ENCODE data around the gene CLSTN1.

CLSTN1 gene

DNA sequence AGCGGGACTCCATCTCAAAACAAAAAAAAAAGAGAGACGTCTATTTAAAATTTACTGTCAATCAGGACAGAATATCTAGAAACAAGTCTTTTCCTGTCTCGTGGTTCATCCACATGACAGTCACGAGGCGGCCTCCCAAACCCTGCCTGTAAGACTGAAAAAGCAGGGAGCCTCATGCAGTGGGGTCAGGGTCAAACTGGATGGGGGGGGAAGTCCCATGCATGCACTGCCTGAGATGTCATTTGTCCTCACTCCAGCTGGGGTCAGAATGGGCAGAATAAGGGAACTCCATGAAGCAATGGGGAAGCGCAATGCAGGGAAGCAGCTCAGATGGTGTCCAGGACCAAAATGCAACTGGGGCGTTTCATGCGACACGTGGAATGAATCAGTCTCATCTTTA, 86.7 kb downstream of the CLSTN1 start:
- H3K36me3 Mint-ChIP-seq, result peaks cover 13% of the 10 kb centered on the region
- H3K4me1 Mint-ChIP-seq, result peaks cover 15% of the 10 kb centered on the region
- no peak for DNase-seq (ENCODE audit: low spot score in 2 of 2)
- ATAC-seq (ENCODE audit: low read depth), result no peak
- H3K9me3 Mint-ChIP-seq, result no peaks in the 10 kb centered on the region
- no peak overlapping the region for H3K4me3 Mint-ChIP-seq
- no peak overlapping the region for H3K27ac Mint-ChIP-seq
- no peaks in the 10 kb centered on the region for H3K27me3 Mint-ChIP-seq

DNA sequence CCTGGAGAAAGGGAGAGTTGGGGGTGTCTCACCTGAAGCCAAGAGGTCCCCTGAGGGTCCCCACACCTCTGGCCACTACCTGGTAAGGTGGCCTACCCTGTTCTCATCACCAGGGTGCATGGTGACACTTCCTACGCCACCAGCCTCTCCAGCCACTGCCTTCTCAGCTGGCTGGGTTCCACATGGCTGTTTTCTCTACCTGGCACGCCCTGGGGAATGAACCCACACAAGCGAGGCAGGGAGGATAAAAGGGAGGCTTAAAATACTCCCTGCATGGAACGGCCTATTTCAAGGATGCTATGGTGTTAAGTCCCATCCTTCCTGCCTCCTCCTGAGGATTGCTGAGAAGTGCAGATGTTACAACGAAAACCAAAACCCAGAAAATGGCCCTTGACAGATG, 87.5 kb downstream of the CLSTN1 start:
- no peak overlapping the region for H3K27ac Mint-ChIP-seq
- DNase-seq (ENCODE audit: low spot score in 2 of 2) (no peak), ATAC-seq (ENCODE audit: low read depth) (no peak)
- H3K4me3 Mint-ChIP-seq, result no peak overlapping the region
- H3K27me3 Mint-ChIP-seq, result no peaks in the 10 kb centered on the region
- peaks cover 21% of the 10 kb centered on the region for H3K4me1 Mint-ChIP-seq
- H3K9me3 Mint-ChIP-seq, result no peaks in the 10 kb centered on the region
- peaks cover 18% of the 10 kb centered on the region for H3K36me3 Mint-ChIP-seq

DNA sequence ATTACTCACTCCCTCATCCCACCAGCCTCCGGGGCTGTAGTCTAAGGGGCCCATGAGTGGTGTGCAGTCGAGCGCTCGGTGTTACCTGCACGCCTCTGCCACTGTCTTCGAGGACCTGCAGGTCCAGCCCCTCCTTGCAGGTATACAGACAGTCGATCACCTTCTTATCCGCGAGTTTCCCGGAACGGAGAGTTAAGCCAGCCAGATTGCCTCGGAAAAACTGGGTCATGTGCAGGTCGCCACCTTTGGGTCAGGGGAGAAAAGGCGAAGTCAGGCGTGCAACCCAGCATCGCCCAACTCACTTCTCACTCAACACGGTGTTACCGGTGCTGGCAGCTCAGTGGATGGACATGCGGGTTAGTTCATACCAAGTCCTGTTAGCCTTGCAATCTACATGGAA, 88.0 kb downstream of the CLSTN1 start:
- ATAC-seq (ENCODE audit: low read depth), result no peak
- Mint-ChIP-seq H3K9me3 (no peaks in the 10 kb centered on the region), H3K27me3 (no peaks in the 10 kb centered on the region), H3K4me3 (no peak overlapping the region), H3K36me3 (peaks cover 21% of the 10 kb centered on the region), H3K27ac (no peak overlapping the region), H3K4me1 (peaks cover 25% of the 10 kb centered on the region)
- DNase-seq (ENCODE audit: low spot score in 2 of 2), result no peak

DNA sequence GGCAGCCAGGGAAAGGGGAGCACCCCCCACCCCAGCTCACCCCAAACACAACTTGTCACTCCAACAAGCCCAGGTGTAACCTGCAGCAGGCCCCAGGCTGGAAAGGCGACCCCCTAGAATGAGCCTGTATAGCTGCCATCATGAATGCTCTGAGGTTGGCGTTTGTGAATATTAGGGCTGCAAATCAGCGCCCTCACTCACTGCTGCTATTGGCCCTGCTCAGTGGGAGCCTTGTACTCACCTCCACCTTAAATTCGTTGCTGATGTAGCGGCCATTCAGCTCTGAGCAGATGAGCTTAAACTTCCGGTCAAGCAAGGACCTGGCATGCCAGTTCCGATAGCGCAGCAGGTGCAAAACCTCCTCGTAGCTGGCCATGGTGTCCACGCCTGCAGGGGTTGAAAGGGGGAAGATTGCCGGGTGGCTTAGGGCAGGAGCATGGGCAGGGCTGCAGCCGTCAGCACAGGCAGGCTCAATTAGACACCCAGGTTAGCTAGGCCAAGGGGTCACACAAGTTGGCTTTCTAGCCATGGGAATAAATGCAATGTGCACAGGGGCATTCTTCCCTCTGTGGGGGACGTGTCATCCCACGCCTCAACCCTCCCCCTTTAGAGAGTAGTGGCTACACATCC, 90.5 kb downstream of the CLSTN1 start:
- ATAC-seq (ENCODE audit: low read depth) (no peak), DNase-seq (ENCODE audit: low spot score in 2 of 2) (no peak)
- peaks cover 27% of the 10 kb centered on the region for H3K36me3 Mint-ChIP-seq
- peak overlapping the region; percentile 87 for H3K27ac Mint-ChIP-seq
- no peaks in the 10 kb centered on the region for H3K9me3 Mint-ChIP-seq
- H3K4me3 Mint-ChIP-seq, result peak overlapping the region; percentile 46
- H3K4me1 Mint-ChIP-seq, result peaks cover 34% of the 10 kb centered on the region
- no peaks in the 10 kb centered on the region for H3K27me3 Mint-ChIP-seq

DNA sequence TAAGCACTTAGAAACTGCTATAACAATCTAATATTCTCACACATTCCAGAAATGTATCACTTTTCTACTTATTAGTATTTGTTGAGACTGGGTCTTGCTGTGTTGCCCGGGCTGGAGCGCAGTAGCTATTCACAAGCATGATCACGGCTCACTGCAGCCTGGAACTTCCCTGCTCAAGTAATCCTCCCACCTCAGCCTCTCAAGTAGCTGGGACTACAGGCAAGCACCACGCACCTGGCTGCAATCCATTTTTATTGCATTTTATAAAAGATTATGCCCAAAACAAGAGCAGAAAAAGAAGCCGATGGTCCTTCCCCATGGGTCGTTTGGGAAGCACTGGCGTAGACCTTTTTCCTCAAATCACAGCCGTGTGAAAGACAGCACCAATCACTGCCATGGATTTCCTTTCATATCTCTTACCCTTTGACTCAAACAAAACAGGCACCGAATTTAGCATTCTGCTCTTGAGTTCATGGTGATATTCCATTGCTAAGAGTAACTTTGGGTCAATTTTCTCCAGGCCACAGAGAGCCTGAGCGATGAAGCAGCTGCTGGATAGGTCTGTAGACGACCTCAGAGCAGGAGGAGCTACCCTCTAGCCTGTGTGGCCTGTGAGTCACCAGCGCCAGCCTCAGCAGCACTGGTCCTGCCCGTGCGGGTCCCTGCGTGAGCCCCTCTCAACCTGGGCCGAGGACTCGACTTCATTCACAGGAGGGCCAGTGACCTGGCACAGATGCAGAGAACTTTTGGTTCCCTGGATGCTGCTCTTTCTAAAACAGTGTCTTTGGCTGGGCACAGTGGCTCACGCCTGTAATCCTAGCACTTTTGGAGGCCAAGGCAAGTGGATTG, 91.4 kb downstream of the CLSTN1 start:
- no peak overlapping the region for H3K4me3 Mint-ChIP-seq
- peak; percentile 29 for ATAC-seq (ENCODE audit: low read depth)
- DNase-seq (ENCODE audit: low spot score in 2 of 2), result no peak
- H3K27ac Mint-ChIP-seq, result peak overlapping the region; percentile 89
- H3K9me3 Mint-ChIP-seq, result no peaks in the 10 kb centered on the region
- H3K4me1 Mint-ChIP-seq, result peaks cover 34% of the 10 kb centered on the region
- H3K27me3 Mint-ChIP-seq, result no peaks in the 10 kb centered on the region
- peaks cover 28% of the 10 kb centered on the region for H3K36me3 Mint-ChIP-seq

DNA sequence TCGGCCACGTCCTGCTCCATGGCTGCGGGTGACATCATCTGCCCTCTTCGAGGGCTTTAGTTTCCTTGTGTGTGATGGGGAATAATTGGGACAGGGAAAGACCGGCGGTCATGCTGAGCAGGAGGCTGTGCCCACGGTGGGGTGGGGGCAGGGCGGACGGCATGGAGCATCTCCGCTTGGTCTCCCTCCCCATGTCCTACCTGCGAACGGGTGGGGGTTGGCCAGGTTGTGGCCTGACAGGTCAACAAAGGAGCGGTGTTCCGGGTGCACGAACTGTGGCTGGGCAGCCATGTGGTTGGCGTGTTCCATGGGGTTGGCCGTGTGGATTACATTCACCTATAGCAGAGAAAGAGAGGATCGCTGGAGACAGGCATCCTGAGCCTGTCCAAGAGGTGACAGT, 92.2 kb downstream of the CLSTN1 start:
- Mint-ChIP-seq H3K36me3 (peaks cover 29% of the 10 kb centered on the region), H3K27ac (peak overlapping the region; percentile 89), H3K4me1 (peaks cover 34% of the 10 kb centered on the region), H3K9me3 (no peaks in the 10 kb centered on the region), H3K4me3 (no peak overlapping the region), H3K27me3 (no peaks in the 10 kb centered on the region)
- DNase-seq (ENCODE audit: low spot score in 2 of 2) (no peak), ATAC-seq (ENCODE audit: low read depth) (no peak)

DNA sequence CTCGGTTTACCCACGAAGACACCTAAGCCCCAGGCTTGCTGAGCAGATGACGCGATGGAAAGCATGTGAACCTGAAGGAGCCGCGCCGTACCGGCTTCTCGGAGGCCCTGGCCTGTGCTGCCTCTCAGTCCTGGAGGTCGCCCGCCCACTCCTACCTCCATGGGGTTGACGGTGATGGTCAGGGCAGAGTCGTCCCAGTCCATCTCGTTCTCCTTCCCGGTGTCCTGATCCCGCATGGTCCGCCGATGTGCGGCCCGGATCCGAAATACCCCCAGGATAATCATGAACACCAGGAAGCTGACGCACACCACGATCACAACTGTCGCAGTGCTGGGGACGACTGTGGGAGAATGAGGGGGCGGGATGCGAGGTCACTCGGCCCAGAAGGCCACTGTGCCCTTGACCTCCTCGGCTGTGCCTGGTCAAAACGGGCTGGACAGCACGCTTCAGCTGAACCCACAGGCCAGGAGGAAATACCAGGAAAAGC, 92.7 kb downstream of the CLSTN1 start:
- Mint-ChIP-seq H3K4me1 (peaks cover 34% of the 10 kb centered on the region), H3K9me3 (no peaks in the 10 kb centered on the region), H3K36me3 (peaks cover 29% of the 10 kb centered on the region), H3K27ac (peak overlapping the region; percentile 89), H3K4me3 (no peak overlapping the region), H3K27me3 (no peaks in the 10 kb centered on the region)
- DNase-seq (ENCODE audit: low spot score in 2 of 2), result no peak
- ATAC-seq (ENCODE audit: low read depth), result no peak

DNA sequence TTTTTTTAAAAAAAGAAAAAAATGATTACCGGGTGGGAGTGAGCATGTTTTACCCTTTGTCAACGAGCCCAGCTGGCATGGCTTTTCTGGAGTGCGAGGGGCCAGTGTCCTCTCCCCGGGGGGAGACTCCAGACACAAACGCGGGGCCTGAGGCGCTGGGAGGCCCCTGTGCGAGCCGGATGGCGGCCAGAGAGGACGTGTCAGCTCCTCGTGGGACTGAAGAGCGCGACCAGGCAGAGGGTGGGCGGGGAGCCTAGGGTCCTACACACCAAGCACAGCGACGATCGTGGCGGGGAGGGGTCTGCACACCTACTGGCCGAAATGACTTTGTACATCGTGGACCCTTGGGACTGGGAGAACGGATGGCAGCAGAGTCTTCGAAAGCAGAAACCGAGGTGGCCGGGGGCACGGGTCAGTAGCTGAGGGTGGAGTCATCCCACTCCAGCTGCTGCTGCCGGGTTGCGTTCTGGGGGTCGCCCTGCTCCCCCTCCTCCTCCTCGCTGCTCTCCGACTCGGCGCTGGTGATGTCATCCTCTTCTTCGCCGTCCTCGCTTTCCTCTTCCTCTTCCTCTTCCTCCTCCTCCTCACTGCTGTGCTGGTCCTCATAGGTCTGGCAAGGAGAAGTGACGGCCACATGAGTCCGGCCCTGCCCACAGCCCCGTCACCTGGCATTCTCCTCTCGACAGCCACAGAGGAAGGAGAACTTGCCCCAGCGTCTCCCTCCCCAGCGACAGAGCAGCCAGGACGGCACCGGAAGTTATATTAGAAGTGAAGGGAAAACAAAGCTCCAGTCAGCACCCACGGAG, 93.5 kb downstream of the CLSTN1 start:
- DNase-seq (ENCODE audit: low spot score in 2 of 2) (no peak), ATAC-seq (ENCODE audit: low read depth) (peak; percentile 30)
- Mint-ChIP-seq H3K36me3 (peaks cover 29% of the 10 kb centered on the region), H3K27me3 (no peaks in the 10 kb centered on the region), H3K4me3 (peak overlapping the region; percentile 29), H3K27ac (peak overlapping the region; percentile 89), H3K4me1 (peaks cover 34% of the 10 kb centered on the region), H3K9me3 (no peaks in the 10 kb centered on the region)

DNA sequence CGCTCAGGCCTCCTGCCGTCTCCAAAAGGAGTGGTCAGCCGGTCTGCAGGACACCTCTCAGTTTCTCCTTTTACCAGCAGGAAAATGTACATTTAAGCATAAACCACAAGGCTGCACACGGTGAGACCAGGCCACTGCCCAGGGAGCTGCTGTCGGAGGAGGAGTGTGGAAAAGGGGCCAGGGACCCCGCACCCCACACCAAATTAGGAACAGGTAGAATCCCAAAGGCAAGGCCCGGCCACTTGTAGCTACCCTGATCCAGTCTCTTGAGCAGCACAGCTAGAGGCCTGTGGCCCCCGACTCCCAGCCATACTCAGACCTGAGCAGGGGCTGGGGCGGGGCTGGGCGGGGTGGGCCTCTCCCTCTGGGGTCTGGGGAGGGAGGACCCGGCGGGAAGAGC, 94.2 kb downstream of the CLSTN1 start:
- no peak overlapping the region for H3K4me3 Mint-ChIP-seq

DNA sequence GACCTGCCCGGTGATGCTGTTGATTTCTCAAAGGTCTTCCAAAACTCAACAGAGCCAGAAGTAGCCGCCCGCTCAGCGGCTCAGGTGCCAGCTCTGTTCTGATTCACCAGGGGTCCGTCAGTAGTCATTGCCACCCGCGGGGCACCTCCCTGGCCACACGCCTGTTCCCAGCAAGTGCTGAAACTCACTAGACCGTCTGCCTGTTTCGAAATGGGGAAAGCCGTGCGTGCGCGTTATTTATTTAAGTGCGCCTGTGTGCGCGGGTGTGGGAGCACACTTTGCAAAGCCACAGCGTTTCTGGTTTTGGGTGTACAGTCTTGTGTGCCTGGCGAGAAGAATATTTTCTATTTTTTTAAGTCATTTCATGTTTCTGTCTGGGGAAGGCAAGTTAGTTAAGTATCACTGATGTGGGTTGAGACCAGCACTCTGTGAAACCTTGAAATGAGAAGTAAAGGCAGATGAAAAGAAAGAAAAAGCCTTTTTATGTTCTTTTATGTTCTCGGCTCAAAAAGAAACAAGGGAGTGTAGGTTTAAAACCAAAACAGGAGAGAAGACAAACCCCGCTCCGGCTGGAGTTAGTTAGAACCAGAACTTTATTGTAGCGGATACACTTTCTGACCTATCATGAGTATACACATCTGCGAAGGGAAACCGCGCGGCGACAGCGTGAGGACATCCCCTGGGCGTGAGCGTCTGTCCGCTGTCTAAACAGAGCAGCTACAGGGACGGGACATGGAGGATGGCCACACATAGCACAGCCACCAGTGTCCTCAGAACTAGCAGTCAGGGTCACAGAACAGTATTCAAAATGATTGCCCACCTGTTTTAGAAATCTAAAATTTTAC, 95.1 kb downstream of the CLSTN1 start:
- H3K9me3 Mint-ChIP-seq, result no peaks in the 10 kb centered on the region
- H3K27me3 Mint-ChIP-seq, result no peaks in the 10 kb centered on the region
- H3K4me1 Mint-ChIP-seq, result peaks cover 38% of the 10 kb centered on the region
- ATAC-seq (ENCODE audit: low read depth) (no peak), DNase-seq (ENCODE audit: low spot score in 2 of 2) (no peak)
- peaks cover 30% of the 10 kb centered on the region for H3K36me3 Mint-ChIP-seq
- no peak overlapping the region for H3K4me3 Mint-ChIP-seq
- peak overlapping the region; percentile 68 for H3K27ac Mint-ChIP-seq

More for the DNA sequence above, 94.2 kb downstream of the CLSTN1 start:
- DNase-seq (ENCODE audit: low spot score in 2 of 2) (no peak), ATAC-seq (ENCODE audit: low read depth) (no peak)
- Mint-ChIP-seq H3K27ac (peak overlapping the region; percentile 68), H3K27me3 (no peaks in the 10 kb centered on the region), H3K36me3 (peaks cover 29% of the 10 kb centered on the region), H3K9me3 (no peaks in the 10 kb centered on the region), H3K4me1 (peaks cover 38% of the 10 kb centered on the region)

DNA sequence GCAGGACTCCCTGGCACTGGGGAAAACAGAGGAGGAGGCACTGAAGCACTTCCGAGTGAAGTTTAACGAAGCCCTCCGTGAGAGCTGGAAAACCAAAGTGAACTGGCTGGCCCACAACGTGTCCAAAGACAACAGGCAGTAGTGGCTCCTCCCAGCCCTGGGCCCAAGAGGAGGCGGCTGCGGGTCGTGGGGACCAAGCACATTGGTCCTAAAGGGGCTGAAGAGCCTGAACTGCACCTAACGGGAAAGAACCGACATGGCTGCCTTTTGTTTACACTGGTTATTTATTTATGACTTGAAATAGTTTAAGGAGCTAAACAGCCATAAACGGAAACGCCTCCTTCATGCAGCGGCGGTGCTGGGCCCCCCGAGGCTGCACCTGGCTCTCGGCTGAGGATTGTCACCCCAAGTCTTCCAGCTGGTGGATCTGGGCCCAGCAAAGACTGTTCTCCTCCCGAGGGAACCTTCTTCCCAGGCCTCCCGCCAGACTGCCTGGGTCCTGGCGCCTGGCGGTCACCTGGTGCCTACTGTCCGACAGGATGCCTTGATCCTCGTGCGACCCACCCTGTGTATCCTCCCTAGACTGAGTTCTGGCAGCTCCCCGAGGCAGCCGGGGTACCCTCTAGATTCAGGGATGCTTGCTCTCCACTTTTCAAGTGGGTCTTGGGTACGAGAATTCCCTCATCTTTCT, 96.7 kb downstream of the CLSTN1 start:
- Mint-ChIP-seq H3K27ac (no peak overlapping the region), H3K36me3 (peaks cover 33% of the 10 kb centered on the region), H3K9me3 (no peaks in the 10 kb centered on the region), H3K27me3 (no peaks in the 10 kb centered on the region), H3K4me1 (peaks cover 27% of the 10 kb centered on the region), H3K4me3 (no peak overlapping the region)
- DNase-seq (ENCODE audit: low spot score in 2 of 2), result no peak
- no peak for ATAC-seq (ENCODE audit: low read depth)

DNA sequence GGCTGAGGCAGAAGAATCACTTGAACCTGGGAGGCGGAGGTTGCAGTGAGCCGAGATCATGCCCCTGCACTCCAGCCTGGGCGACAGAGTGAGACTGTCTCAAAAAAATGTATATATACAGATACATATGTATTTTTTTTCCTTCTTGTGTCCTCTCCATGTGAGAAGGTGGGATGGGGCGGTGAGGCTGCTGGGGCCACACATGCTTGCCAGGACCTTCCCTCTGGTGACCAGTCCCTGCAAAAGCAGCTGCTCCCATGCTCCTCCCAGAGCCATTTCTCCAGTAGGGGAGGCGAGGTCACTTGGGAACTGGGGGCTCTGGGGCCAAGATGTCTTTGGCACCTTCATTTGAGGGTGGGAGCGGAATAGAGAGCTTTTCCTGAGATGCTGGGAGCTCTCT, 97.4 kb downstream of the CLSTN1 start:
- Mint-ChIP-seq H3K27me3 (no peaks in the 10 kb centered on the region), H3K9me3 (no peaks in the 10 kb centered on the region), H3K4me1 (peaks cover 22% of the 10 kb centered on the region), H3K4me3 (no peak overlapping the region), H3K27ac (no peak overlapping the region), H3K36me3 (peaks cover 28% of the 10 kb centered on the region)
- ATAC-seq (ENCODE audit: low read depth) (no peak), DNase-seq (ENCODE audit: low spot score in 2 of 2) (no peak)
